GM23338 (cell line): ENCODE measurements around the gene NIBAN1.

Source experiments
- CREB1 ChIP-seq: fragments of 250-450 bp; sonication (Bioruptor Pico); IDR thresholded peaks from 2 replicates; pipeline ENCODE4 v1.5.0; 2020; ENCODE audit warnings: low read depth, mild to moderate bottlenecking, moderate library complexity
- CTCF ChIP-seq, 2 experiments: fragments of 200-600 bp in 1 of 2; sonication (generic) in 1 of 2; conservative IDR thresholded peaks; 2 replicates each; pipeline versions ENCODE4 v1.5.1 to v1.6.1; 2016 to 2017; ENCODE audit warnings: antibody characterized with exemption in 2 of 2, low read depth in 2 of 2, mild to moderate bottlenecking in 2 of 2, moderate library complexity in 1 of 2
- EZH2 ChIP-seq: fragments of 200-600 bp; sonication (generic); IDR thresholded peaks from one replicate; pipeline ENCODE4 v1.8.0; 2017; ENCODE audit warnings: antibody characterized with exemption, mild to moderate bottlenecking, low read depth; ENCODE audit not compliant: unreplicated experiment
- EZH2phosphoT487 ChIP-seq: fragments of 200-600 bp; sonication (generic); IDR thresholded peaks from one replicate; pipeline ENCODE4 v1.8.1; 2018; ENCODE audit warnings: antibody characterized with exemption; ENCODE audit not compliant: unreplicated experiment
- JUNB ChIP-seq: IDR thresholded peaks from one replicate; pipeline ENCODE4 v1.6.1; 2016; ENCODE audit warnings: antibody characterized with exemption; ENCODE audit not compliant: unreplicated experiment
- POLR2AphosphoS5 ChIP-seq: IDR thresholded peaks from 2 replicates; pipeline ENCODE4 v1.6.1; 2016; ENCODE audit warnings: antibody characterized with exemption, low read depth
- REST ChIP-seq: IDR thresholded peaks from one replicate; pipeline ENCODE4 v1.6.1; 2018; ENCODE audit warnings: antibody characterized with exemption; ENCODE audit not compliant: unreplicated experiment
- ZNF114 ChIP-seq: fragments of 250-450 bp; sonication (Bioruptor Pico); IDR thresholded peaks from 2 replicates; pipeline ENCODE4 v1.5.0; 2020; ENCODE audit warnings: mild to moderate bottlenecking, moderate library complexity

GRCh38 chr1:184966989-184967388, 7.3 kb downstream of the NIBAN1 start:
- TF ChIP-seq EZH2 (no peak), CTCF (conservative IDR thresholded peaks at IDR 0.05; ENCODE audit: low read depth in 2 of 2) (no peak), CREB1 (no peak), POLR2AphosphoS5 (no peak), EZH2phosphoT487 (no peak), REST (no peak), ZNF114 (CRISPR knock-in tag) (no peak), JUNB (no peak)
